Fibroblast of lung (primary cell): ENCODE results near the gene FLYWCH2. TPM values are rescaled to one million over a fixed set of nuclear protein-coding genes. Genes with fewer than 3 reads are reported as not detected.
A peak's percentile ranks its signal among the peaks of the same experiment; 100 is the strongest.

Experiments used
- DNase-seq, 2 donors: peaks; one replicate each; pipeline versions ENCODE4 v3.0.0 to v3.0.0-alpha.2; 2010; ENCODE audit warnings: low read depth in 2 of 2
- H2AFZ ChIP-seq: 2 replicates; pipeline ENCODE4 v1.5.1; 2012; ENCODE audit warnings: low read length, control low read depth, inconsistent platforms
- H3K27ac ChIP-seq: 2 replicates; pipeline ENCODE4 v1.5.1; 2011; ENCODE audit warnings: low read length, control low read depth; ENCODE audit not compliant: insufficient read depth
- H3K27me3 ChIP-seq: 2 replicates; pipeline ENCODE4 v1.5.1; 2011; ENCODE audit warnings: mild to moderate bottlenecking, low read length; ENCODE audit not compliant: control insufficient read depth, insufficient read depth
- H3K36me3 ChIP-seq: 2 replicates; pipeline ENCODE4 v1.5.1; 2011; ENCODE audit warnings: low read length; ENCODE audit not compliant: control insufficient read depth, insufficient read depth
- H3K4me1 ChIP-seq: 2 replicates; pipeline ENCODE4 v1.5.1; 2011; ENCODE audit warnings: low read length; ENCODE audit not compliant: control insufficient read depth, insufficient read depth; ENCODE audit errors: extremely low read depth
- H3K4me2 ChIP-seq: 2 replicates; pipeline ENCODE4 v1.5.1; 2011; ENCODE audit warnings: low read length, control low read depth; ENCODE audit not compliant: insufficient read depth; ENCODE audit errors: extremely low read depth
- H3K4me3 ChIP-seq, 4 experiments: fragments of 200-600 bp in 1 of 4; sonication (generic) in 1 of 4; replicated peaks in 1 of 4; 2 replicates each; pipeline ENCODE4 v1.5.1; 2011 to 2016; ENCODE audit warnings: low read length in 4 of 4, low read depth in 3 of 4, mild to moderate bottlenecking in 3 of 4, control low read depth in 2 of 4, inconsistent platforms in 1 of 4, mixed read lengths in 1 of 4; ENCODE audit not compliant: insufficient read depth in 1 of 4; ENCODE audit errors: control extremely low read depth in 1 of 4
- H3K79me2 ChIP-seq: 2 replicates; pipeline ENCODE4 v1.5.1; 2012; ENCODE audit warnings: mild to moderate bottlenecking, low read length, inconsistent platforms; ENCODE audit not compliant: control insufficient read depth, insufficient read depth
- H3K9ac ChIP-seq: 2 replicates; pipeline ENCODE4 v1.5.1; 2011; ENCODE audit warnings: mild to moderate bottlenecking, low read length, control low read depth; ENCODE audit not compliant: insufficient read depth
- H3K9me3 ChIP-seq: 2 replicates; pipeline ENCODE4 v1.5.1; 2012; ENCODE audit warnings: low read depth, low read length; ENCODE audit not compliant: control insufficient read depth, insufficient read depth
- H4K20me1 ChIP-seq: 2 replicates; pipeline ENCODE4 v1.5.1; 2011; ENCODE audit warnings: low read length; ENCODE audit not compliant: control insufficient read depth, insufficient read depth; ENCODE audit errors: extremely low read depth
- CTCF ChIP-seq, 2 donors: IDR thresholded peaks in 1 of 2; conservative IDR thresholded peaks in 1 of 2; 1 replicate in 1 of 2; 2 replicates in 1 of 2; pipeline ENCODE4 v1.5.1; 2011 to 2012; ENCODE audit warnings: low read length in 2 of 2, control low read depth in 1 of 2, inconsistent platforms in 1 of 2, low read depth in 1 of 2, mild to moderate bottlenecking in 1 of 2
- EZH2 ChIP-seq: IDR thresholded peaks from 2 replicates; pipeline ENCODE4 v1.5.1; 2012; ENCODE audit warnings: low read length, control low read depth, mild to moderate bottlenecking; ENCODE audit errors: missing control alignments
- polyA plus RNA-seq, 2 donors: library from polyadenylated mRNA; depleted of rRNA in 1 of 2; stranded (reverse) in 1 of 2; unstranded in 1 of 2; fragments of >200 nt; gene quantifications; 2 replicates each; pipeline ENCODE4 v1.2.1, GENCODE V29; 2011 to 2012; ENCODE audit warnings: missing spikeins in 1 of 2
- total RNA-seq: library from RNA; depleted of rRNA; stranded (reverse); fragments of >200 nt; gene quantifications from 2 replicates; pipeline ENCODE4 v1.2.1, GENCODE V29; 2014

The FLYWCH2 gene
- total and polyA plus RNA-seq, 2 donors (not counting 1 experiment from before 2014, with no cell fraction given): 21.2 to 55.2 TPM

GRCh38 chr16:2912330-2913199, 29.6 kb downstream of the FLYWCH2 start:
- H3K4me1 ChIP-seq: peaks cover 3% of the 10 kb centered on the region
- H3K27ac ChIP-seq: peak overlapping the region; percentile 83
- no peaks in the 10 kb centered on the region for H3K9me3 ChIP-seq
- TF ChIP-seq CTCF (conservative IDR thresholded peaks at IDR 0.05 in 1 of 2, IDR thresholded peaks at IDR 0.05 in 1 of 2; ENCODE audit: low read depth in 1 of 2, low read length in 2 of 2): no peak
- DNase-seq: peak; percentile 75 to 79
- peak overlapping the region; percentile 73 for H2AFZ ChIP-seq
- H3K36me3 ChIP-seq: peaks cover 4% of the 10 kb centered on the region
- H4K20me1 ChIP-seq: no peaks in the 10 kb centered on the region
- H3K9ac ChIP-seq: peak overlapping the region; percentile 83
- H3K27me3 ChIP-seq: no peaks in the 10 kb centered on the region
- peak overlapping the region; percentile 69 to 94 (median 78) for H3K4me3 ChIP-seq
- peak overlapping the region; percentile 48 for H3K4me2 ChIP-seq
- H3K79me2 ChIP-seq: peaks cover 11% of the 10 kb centered on the region

GRCh38 chr16:2913603-2914002, 30.6 kb downstream of the FLYWCH2 start:
- no peaks in the 10 kb centered on the region for H4K20me1 ChIP-seq
- peaks cover 3% of the 10 kb centered on the region for H3K4me1 ChIP-seq
- peak overlapping the region; percentile 48 for H3K4me2 ChIP-seq
- no peak overlapping the region for H3K9ac ChIP-seq
- H3K79me2 ChIP-seq: peaks cover 11% of the 10 kb centered on the region
- no peak overlapping the region for H2AFZ ChIP-seq
- H3K9me3 ChIP-seq: no peaks in the 10 kb centered on the region
- no peak for DNase-seq
- H3K36me3 ChIP-seq: peaks cover 4% of the 10 kb centered on the region
- TF ChIP-seq EZH2 (no peak), CTCF (conservative IDR thresholded peaks at IDR 0.05 in 1 of 2, IDR thresholded peaks at IDR 0.05 in 1 of 2; ENCODE audit: low read depth in 1 of 2, low read length in 2 of 2) (no peak)
- H3K27me3 ChIP-seq: no peaks in the 10 kb centered on the region
- peak overlapping the region in 2 of 4 experiments; percentile 77 to 94 for H3K4me3 ChIP-seq
- H3K27ac ChIP-seq: no peak overlapping the region

- H3K27ac ChIP-seq: no peak overlapping the region
- no peak overlapping the region for H3K4me3 ChIP-seq
- no peak for DNase-seq
- peaks cover 3% of the 10 kb centered on the region for H3K4me1 ChIP-seq
- no peak overlapping the region for H3K4me2 ChIP-seq
- no peaks in the 10 kb centered on the region for H4K20me1 ChIP-seq
- H2AFZ ChIP-seq: no peak overlapping the region
- no peak overlapping the region for H3K9ac ChIP-seq
- no peaks in the 10 kb centered on the region for H3K27me3 ChIP-seq
- H3K9me3 ChIP-seq: no peaks in the 10 kb centered on the region
- no peak for TF ChIP-seq EZH2
- TF ChIP-seq CTCF (conservative IDR thresholded peaks at IDR 0.05 in 1 of 2, IDR thresholded peaks at IDR 0.05 in 1 of 2; ENCODE audit: low read depth in 1 of 2, low read length in 2 of 2): no peak
- peaks cover 11% of the 10 kb centered on the region for H3K79me2 ChIP-seq
- H3K36me3 ChIP-seq: peaks cover 4% of the 10 kb centered on the region
Observed at GRCh38 chr16:2914233-2914632, 31.2 kb downstream of the FLYWCH2 start.
